Astrocyte of the cerebellum (primary cell): ENCODE data around the gene PADI2.

Experiments used
- DNase-seq: peaks from one replicate; pipeline ENCODE4 v3.0.0-alpha.2; 2011; ENCODE audit warnings: low read depth
- H3K4me3 ChIP-seq: 2 replicates; pipeline ENCODE4 v1.5.1; 2011; ENCODE audit warnings: mild to moderate bottlenecking, low read depth, low read length, moderate library complexity
- in situ Hi-C: cut with HindIII; loops from 2 replicates; pipeline ENCODE4 v1.10.0; 2017; ENCODE audit warnings: low sequenced_read_pairs
- TF ChIP-seq, protein P1 (sequence below): IDR thresholded peaks from 2 replicates; pipeline ENCODE4 v1.5.1; 2012; ENCODE audit warnings: low read length, low read depth, moderate library complexity, mild to moderate bottlenecking; ENCODE audit errors: missing control alignments

PADI2 gene

DNA sequence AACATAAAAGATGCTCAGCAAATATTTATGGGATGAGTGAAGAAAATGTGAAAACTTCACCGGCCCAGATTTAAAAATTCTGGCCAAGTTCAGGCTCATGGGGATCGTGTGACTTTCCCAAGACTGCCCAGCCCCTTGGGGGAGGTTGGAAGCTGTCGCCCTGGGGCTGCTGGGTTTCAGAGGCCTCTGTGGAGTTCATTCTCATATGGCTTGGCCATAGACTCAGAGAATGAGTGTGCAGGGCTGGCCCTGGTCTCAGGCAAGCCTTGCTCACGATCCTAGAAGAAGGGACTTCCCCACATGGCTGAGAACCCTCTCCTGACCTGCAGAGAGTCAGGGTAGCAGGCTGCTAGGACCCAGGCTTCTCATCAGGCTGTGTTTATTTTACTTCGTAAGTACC, 24.6 kb downstream of the PADI2 start:
- DNase-seq, result no peak
- TF ChIP-seq, protein P1, sequence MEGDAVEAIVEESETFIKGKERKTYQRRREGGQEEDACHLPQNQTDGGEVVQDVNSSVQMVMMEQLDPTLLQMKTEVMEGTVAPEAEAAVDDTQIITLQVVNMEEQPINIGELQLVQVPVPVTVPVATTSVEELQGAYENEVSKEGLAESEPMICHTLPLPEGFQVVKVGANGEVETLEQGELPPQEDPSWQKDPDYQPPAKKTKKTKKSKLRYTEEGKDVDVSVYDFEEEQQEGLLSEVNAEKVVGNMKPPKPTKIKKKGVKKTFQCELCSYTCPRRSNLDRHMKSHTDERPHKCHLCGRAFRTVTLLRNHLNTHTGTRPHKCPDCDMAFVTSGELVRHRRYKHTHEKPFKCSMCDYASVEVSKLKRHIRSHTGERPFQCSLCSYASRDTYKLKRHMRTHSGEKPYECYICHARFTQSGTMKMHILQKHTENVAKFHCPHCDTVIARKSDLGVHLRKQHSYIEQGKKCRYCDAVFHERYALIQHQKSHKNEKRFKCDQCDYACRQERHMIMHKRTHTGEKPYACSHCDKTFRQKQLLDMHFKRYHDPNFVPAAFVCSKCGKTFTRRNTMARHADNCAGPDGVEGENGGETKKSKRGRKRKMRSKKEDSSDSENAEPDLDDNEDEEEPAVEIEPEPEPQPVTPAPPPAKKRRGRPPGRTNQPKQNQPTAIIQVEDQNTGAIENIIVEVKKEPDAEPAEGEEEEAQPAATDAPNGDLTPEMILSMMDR, result no peak
- H3K4me3 ChIP-seq, result no peak overlapping the region
- in situ Hi-C loops, result no loop called here

DNA sequence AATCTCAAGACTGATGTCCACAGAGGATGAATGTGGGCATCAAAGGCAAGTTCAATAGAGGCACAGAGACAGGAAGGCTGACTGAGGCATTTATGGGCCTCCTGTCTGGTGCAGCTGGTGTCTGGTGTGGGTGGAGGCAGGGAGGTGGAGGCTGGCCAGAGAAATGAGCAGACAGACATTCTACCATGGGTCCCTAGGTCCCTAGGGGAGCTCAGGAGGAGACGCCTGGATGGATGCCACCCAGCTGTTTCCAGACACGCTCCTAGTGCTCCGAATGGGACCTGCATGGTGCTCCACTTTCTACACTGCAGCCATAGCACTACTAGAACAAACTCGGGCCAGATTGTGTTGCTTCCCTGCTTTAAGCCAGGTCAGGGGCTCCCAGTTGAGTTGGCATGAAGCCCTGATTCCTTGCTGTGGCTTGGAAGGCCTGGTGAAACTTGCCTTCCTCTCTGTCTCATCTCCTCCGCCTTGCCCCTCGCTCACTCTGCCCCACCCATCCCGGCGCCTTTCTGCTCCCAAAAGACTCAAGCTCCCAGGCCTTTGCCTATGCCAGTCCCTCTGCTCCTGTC, 25.3 kb downstream of the PADI2 start:
- in situ Hi-C loops, result no loop called here
- TF ChIP-seq, protein P1, result no peak
- DNase-seq, result no peak
- no peak overlapping the region for H3K4me3 ChIP-seq

DNA sequence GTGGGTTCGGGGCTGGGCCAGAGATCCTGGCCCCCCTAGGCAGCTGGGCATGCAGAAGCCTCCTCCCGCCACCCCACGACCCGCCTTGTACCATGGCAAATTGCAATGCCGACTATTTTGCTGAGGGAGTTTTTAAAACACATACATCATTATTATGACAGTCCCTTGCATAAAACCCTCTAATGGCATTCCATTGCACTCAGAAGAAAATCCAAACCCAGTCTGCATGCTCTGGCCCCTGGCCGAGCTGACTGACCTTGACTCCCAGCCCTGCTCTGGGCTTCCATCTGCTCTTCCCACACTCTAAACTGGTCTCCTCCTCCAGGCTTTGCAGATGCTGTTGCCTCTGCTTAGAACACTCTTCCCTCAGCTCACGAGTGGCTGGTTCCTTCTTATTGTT, 28.0 kb downstream of the PADI2 start:
- DNase-seq, result no peak
- TF ChIP-seq, protein P1, result no peak
- no peak overlapping the region for H3K4me3 ChIP-seq
- in situ Hi-C loops, result no loop called here

DNA sequence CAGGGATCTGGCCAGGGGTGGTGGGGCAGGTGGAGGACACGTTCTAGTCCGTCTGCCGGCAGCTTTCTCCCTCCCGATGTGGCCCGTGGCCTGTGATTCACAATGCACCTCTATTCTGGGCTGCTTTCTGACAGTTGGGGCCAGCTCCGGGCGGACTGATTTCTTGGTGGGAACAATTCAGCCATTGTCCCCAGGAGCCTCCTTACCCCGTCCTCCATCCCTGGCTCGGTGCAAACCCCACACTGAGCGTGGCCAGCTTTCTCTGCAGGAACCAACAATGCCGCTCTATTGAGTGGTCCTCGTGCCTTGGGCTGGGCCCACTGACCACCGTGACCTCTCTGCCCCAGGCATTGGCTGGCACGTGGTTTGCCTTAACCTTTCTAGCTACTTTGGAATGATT, 29.7 kb downstream of the PADI2 start:
- TF ChIP-seq, protein P1, result no peak
- no peak overlapping the region for H3K4me3 ChIP-seq
- in situ Hi-C loops, result no loop called here
- no peak for DNase-seq

DNA sequence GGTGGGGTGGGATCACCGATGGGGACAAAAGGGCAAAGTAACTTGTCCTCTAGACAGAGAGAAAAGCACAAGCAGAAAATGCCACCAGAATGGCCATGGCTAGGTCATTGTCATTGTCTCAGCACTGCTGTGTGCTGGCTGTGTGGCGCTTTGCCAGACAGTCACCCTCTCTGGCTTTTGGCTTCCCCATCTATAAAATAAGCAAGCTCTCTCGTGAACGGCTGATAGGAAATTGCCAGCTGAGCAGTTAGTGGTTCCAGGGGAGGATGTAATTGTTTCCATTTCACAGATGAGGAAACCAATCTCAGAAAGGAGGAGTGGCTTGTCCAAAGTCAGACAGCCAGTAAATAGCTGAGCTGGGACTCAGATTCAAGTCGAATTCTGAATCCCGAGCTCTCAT, 32.5 kb downstream of the PADI2 start:
- in situ Hi-C loops, result no loop called here
- TF ChIP-seq, protein P1, result no peak
- H3K4me3 ChIP-seq, result no peak overlapping the region
- DNase-seq, result no peak

DNA sequence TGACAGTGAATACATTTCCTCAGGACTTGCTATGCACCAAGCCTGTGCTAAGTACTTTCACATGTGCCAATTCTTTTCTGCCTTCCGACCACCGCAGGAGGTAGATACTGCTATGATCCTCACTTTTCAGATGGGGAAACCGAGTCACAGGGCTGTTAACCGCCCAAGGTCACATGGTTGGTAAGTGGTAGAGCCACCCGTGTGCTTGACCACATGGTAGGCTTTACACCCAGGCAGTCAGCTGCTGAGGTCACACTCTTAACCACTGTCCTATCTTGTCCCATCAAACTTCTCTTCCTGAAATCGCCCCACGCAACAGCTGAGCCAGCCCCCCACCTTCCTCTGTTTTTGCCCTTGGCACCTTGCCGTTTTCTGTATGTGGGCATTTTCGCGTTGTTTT, 34.5 kb downstream of the PADI2 start:
- in situ Hi-C loops, result no loop called here
- no peak overlapping the region for H3K4me3 ChIP-seq
- TF ChIP-seq, protein P1, result no peak
- no peak for DNase-seq

DNA sequence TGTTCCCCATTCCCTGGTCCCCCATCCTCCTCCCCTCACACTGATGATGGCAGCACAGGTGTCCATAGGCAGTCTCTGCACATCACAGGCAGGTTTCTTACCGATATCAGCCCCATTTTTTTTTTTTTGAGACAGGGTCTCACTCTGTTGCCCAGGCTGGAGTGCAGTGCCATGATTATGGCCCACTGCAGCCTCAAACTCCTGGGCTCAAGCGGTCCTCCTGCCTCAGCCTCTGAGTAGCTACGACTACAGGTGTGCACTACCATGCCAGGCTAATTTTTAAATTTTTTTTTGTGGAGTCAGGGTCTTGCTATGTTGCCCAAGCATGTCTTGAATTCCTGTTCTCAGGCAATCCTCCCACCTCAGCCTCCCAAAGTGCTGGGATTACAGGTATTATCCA, 36.5 kb downstream of the PADI2 start:
- in situ Hi-C loops, result no loop called here
- TF ChIP-seq, protein P1, result no peak
- H3K4me3 ChIP-seq, result no peak overlapping the region
- no peak for DNase-seq
